ENCODE measurements around the gene PHEX.

Gene PHEX

DNA sequence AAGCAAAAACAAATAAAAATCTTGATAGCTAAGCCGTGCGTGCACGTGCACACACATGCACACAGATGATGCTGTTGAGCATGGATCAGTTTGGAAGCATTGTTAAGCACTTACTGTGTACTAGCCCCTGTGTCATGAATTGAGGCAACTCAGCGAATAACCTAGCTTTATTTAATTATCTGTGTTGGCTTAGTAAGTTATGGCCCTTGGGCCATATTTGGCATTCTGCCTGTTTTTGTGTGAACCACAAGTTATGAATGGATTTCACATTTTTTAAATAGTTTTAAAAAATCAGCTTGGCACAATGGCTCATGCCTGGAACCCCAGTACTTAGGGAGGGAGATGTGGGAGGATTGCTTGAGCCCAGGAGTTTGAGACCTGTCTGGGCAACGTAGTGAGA is 126.9 kb downstream of the PHEX start:
- no peak for DNase-seq

- DNase-seq, result no peak
Measured at GRCh38 chrX:22163326-22163725, 131.2 kb downstream of the PHEX start.

- no peak for DNase-seq
Measured at GRCh38 chrX:22164770-22165388, 132.8 kb downstream of the PHEX start.

DNA sequence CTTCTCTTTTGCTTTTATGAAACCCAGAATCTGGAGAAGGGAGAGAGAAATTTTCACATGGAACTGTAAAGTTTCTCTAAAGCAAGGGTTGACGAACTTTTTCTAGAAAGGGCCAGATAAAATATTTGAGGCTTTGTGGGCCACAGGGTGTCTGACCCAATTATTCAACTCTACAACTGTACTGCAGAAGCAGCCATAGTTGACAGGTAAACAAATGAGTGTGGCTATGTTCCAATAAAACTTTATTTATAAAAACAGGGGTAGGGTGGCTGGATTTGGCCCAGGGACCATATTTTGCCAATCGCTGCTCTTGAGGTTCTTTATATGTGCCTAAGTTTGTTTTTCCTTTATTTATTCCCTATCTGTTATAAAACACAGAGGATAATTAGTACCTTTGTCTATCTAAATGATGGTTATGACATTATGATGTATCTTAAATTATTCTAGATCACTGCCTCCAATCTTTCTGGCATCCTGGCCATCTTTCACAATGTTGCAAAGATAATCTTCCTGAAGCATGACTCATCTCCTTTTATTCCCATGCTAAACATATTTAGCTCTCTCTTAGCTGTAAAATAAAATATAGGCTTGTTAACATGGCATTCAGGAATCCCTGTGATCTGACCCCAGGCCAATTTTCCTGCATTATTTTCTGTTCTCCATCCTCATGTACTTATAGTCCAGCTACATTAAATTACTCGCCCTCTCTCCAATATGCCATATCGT is 133.8 kb downstream of the PHEX start:
- no peak for DNase-seq

GRCh38 chrX:22171287-22172060 is 139.3 kb downstream of the PHEX start:
- DNase-seq, result no peak

- DNase-seq, result no peak
Measured at GRCh38 chrX:22173966-22174365, 141.8 kb downstream of the PHEX start.

DNA sequence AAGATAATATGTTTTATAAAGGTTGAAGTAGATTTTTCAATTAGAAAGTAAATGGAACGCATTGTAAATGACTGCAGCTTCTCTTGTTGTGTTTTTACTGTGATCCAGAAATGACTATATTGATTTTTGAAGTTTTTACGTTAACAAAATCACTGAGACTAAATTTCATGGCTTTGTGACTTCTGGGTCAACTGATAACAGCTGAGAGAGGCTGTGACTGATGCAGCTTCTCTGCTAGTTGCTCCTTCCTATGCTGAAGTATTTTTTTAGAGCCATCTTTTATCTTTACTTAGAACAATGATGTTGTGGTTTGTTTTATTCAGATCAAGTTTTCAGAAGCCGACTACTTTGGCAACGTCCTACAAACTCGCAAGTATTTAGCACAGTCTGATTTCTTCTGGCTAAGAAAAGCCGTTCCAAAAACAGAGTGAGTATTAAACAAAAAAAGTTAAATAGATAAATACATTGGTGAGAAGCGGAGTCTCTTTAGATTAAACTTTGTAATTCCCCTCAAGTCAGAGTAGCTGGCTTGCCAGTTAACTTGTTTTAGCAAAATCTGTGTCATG is 145.9 kb downstream of the PHEX start:
- DNase-seq, result no peak

- no peak for DNase-seq
Measured at GRCh38 chrX:22184096-22184495, 152.0 kb downstream of the PHEX start.

DNA sequence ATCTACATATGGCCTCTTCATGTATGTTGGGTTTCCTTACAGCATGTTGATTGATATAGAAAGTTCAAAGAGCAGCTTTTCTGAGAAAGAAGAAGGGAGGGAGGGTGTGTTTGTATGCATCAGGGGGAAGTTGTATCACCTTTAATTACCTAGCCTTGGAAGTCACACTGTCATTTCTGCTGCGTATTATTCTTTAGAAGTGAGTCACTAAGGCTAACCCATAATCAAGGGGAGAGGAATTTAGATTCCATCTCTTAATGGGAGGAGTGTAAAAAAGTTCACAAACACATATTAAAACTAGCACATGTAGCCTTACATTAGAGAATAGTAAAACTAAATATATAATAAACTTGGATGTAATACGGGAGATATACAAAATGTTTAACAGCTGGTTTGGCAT is 154.0 kb downstream of the PHEX start:
- no peak for DNase-seq

DNA sequence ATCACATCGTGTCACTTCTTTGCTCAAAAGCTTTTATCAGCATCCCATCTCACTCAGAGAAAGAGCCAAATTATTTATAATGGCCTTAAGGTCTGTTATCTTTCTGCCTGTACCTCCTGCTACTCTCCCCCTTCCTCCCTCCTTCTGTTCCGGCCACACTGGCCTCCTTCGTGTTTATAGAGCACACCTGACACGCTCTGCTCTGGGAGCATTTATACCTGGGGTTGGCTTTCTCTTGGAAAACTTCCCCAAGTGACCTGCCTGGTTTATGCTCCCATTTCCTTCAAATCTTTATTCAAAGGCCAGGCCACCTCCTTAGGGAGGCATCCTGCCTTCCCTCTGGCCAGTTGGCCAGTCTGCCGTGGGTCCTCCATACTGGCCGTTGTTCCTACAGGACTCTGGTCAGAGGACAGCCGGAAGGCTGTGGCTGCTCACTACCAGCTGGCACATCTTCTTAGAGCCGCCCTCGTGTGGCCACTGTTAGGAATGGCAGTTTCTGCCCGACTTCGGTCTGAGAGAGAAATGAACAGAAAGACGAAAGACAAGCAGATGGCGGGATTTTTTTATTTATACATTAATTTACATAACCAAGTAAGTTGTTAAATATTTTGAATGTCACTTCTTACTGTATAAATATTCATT is 160.4 kb downstream of the PHEX start:
- DNase-seq, result peak; percentile 23

GRCh38 chrX:22193851-22194659 is 161.9 kb downstream of the PHEX start:
- DNase-seq, result no peak

- DNase-seq, result no peak
Measured at GRCh38 chrX:22194660-22194945, 162.5 kb downstream of the PHEX start.

GRCh38 chrX:22196149-22196548 is 164.0 kb downstream of the PHEX start:
- no peak for DNase-seq

DNA sequence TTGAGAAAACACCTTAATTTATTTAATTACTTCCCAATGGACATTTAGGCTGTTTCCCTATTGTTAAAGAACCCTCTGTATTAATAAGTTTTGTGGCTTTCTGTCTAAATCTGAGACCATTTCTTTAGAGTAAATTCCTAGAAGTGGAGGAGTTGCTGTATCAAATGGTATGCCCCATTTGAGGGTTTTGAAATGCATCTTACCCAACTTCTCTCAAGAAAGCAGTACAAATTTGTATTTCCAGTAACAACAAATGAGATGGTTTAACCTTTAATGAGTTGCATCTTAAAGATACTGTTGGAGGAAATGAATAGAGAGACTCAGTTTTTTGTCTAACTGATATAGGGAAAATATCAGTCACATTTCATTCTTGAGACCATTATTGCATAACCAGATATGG is 170.1 kb downstream of the PHEX start:
- DNase-seq, result no peak

GRCh38 chrX:22203186-22203585 is 171.1 kb downstream of the PHEX start:
- no peak for DNase-seq

DNA sequence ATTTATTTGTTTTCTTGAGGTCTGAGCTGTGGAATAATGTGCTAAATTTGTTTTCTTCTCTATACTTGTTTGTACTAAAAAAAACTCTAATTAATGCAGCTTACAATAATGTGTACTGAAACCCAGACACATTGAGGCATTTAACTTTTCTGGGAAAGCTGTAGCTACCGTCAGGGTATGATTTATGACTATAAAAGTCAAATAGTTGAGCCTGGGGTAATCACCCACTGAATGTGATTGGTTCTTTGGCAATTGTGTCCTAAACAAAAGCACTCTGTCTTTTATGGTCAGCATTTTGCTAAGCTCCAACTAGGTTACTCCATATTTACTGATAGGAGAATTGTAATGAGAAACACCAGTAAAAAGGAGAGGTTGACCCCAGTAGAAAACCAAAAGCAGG is 174.7 kb downstream of the PHEX start:
- no peak for DNase-seq

DNA sequence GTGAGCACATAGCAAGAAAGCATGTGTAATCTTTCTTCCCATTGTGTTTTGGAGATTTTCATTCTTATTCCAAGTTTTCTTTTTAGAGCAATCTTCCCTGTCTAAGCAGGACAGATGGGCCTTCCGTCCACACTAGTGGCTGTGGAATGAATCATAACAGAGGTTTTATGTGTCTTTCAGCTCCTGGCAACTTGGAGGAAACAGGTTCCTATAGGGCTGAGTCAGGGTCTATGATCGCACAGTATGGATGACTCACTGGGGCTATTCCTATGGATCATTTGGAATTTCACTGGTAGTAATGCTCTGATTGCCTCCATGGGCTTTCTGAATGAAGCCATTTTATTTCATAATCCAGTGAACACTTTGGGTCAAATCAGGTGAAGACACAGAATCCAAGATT is 188.8 kb downstream of the PHEX start:
- no peak for DNase-seq

DNA sequence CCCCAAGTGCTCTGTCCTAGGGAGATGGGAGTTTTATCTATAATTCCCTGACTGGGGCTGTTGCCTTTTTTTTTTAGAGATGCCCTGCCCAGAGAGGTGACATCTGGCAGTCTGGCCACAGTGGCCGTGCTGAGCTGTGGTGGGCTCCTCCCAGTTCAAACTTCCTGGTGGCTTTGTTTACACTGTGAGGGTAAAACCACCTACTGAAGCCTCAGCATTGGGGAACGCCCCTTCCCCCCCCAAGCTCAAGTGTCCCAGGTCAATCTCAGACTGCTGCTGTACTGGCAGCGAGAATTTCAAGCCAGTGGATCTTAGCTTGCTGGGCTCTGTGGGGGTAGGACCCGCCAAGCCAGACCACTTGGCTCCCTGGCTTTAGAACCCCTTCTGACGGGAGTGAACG is 202.3 kb downstream of the PHEX start:
- no peak for DNase-seq

- DNase-seq, result no peak
Measured at GRCh38 chrX:22237479-22237878, 205.4 kb downstream of the PHEX start.

DNA sequence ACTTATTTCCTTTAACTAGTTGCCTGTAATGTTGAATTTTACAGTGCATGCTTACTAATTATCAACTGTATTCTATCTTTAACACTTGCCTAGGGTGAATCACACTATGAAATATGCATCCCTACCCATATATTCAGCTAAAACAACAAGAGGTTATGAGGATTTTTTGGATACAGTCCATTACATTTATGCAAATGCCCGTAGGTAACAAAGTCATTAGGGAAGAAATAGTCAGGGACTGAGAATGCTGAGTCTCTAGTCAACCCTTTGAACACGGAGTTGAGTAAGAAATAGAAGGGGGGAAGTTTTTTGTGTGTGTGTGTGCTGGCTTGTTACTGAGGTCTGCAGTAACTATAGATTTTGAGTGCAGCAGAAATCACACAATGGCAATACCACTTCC is 214.5 kb downstream of the PHEX start:
- no peak for DNase-seq

DNA sequence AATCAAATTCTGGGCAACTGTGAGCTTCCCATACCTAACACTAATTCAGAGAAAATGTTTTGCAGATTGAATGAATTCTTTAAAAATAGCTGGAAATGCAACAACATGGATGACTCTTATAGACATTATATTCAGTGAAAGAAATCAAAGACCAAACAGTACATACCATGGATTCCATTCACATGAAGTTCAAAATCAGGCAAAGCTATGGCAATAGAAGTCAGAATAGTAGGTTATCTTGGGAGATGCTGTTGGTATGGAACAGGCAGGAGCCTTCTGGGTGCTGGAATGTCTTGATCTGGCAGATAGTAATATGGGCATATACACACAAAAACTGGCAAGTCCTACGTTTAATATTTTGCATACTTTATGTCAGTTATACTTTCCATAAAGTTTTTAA is 215.0 kb downstream of the PHEX start:
- no peak for DNase-seq

GRCh38 chrX:22248401-22248800 is 216.3 kb downstream of the PHEX start:
- no peak for DNase-seq

GRCh38 chrX:22249371-22249770 is 217.2 kb downstream of the PHEX start:
- no peak for DNase-seq

Measured in stimulated activated naive CD4-positive, alpha-beta T cell treated with Interleukin-2 at 50 U/mL for 16 hours (primary cell).